Bronchial epithelial cell (primary cell): ENCODE measurements around the gene FBXO31. TPM values are rescaled to one million over a fixed set of nuclear protein-coding genes. Genes with fewer than 3 reads are reported as not detected.
A peak's percentile ranks its signal among the peaks of the same experiment; 100 is the strongest.

Experiments used
- DNase-seq: peaks from one replicate; pipeline ENCODE4 v3.0.0-alpha.2; 2010; ENCODE audit warnings: low read depth
- FAIRE-seq: peaks from 2 replicates; lab custom pipeline; 2011; peaks lifted over from hg19 to GRCh38; lab: Jason Lieb, UNC
- H3K27me3 ChIP-seq: 2 replicates; pipeline ENCODE4 v1.5.1; 2011; ENCODE audit warnings: low read length; ENCODE audit not compliant: control insufficient read depth, insufficient read depth
- H3K36me3 ChIP-seq: 2 replicates; pipeline ENCODE4 v1.5.1; 2011; ENCODE audit warnings: low read length; ENCODE audit not compliant: control insufficient read depth, insufficient read depth
- H3K4me3 ChIP-seq: 2 replicates; pipeline ENCODE4 v1.5.1; 2011; ENCODE audit warnings: mild to moderate bottlenecking, low read depth, low read length, control low read depth
- total RNA-seq: library from RNA; depleted of rRNA; stranded (reverse); fragments of >200 nt; gene quantifications from 2 replicates; pipeline ENCODE4 v1.2.1, GENCODE V29; 2014
- TF ChIP-seq, protein P1 (sequence below): IDR thresholded peaks from 2 replicates; pipeline ENCODE4 v1.5.1; 2011; ENCODE audit warnings: mild to moderate bottlenecking, moderate library complexity, low read length, control low read depth, inconsistent platforms; ENCODE audit not compliant: insufficient read depth, severe bottlenecking

Gene FBXO31
- total RNA-seq, 1 donor from 2014 or later, result 24.7 TPM

DNA sequence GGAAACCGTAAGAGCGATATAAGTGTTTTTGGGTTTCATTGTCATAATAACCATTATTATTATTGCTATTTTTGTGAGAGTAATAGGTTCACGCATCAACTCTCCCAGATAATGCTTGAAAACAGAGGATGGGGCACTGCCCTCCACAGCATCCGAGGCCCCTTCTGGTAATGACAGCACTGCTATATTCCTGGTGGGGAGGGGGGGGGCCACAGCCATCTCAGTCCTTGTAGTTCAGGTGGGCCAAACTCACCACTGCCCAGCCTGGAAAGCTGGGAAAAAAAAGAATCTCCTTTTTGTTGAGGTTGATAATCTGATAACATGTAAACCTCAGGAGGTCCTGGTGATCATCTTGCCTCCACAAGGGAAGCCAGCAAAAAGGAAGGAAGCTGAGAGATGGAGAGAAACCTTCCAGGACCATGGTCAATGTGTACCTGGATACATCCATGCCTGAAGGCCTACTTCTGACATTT, 67.1 kb downstream of the FBXO31 start:
- peak overlapping the region; percentile 71 for H3K4me3 ChIP-seq
- no peak for DNase-seq
- no peaks in the 10 kb centered on the region for H3K27me3 ChIP-seq
- no peaks in the 10 kb centered on the region for H3K36me3 ChIP-seq
- no peak for FAIRE-seq
- TF ChIP-seq, protein P1, sequence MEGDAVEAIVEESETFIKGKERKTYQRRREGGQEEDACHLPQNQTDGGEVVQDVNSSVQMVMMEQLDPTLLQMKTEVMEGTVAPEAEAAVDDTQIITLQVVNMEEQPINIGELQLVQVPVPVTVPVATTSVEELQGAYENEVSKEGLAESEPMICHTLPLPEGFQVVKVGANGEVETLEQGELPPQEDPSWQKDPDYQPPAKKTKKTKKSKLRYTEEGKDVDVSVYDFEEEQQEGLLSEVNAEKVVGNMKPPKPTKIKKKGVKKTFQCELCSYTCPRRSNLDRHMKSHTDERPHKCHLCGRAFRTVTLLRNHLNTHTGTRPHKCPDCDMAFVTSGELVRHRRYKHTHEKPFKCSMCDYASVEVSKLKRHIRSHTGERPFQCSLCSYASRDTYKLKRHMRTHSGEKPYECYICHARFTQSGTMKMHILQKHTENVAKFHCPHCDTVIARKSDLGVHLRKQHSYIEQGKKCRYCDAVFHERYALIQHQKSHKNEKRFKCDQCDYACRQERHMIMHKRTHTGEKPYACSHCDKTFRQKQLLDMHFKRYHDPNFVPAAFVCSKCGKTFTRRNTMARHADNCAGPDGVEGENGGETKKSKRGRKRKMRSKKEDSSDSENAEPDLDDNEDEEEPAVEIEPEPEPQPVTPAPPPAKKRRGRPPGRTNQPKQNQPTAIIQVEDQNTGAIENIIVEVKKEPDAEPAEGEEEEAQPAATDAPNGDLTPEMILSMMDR, result no peak

DNA sequence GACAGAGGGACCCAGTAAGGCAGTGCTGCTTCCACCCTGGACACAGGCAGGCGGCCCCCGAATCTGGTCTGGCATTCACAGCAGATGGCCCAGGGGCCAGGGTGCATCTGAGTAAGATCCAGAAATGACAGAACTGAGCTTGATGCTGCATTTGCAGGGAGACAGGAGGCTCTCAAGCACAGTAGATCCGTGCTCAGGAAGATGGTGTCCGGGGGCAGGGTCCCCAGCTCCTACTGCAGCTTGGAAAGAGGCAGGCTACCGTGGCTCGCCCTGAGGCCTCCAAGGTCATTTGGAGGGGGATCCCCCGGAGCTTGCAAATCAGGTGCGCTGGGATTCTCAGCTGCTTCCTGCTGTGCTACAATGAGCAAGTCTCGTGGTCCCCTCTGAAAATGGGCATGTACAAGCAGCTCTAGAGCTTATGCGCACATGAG, 68.6 kb downstream of the FBXO31 start:
- H3K4me3 ChIP-seq, result no peak overlapping the region
- DNase-seq (no peak), FAIRE-seq (no peak)
- TF ChIP-seq, protein P1, result no peak
- no peaks in the 10 kb centered on the region for H3K27me3 ChIP-seq
- no peaks in the 10 kb centered on the region for H3K36me3 ChIP-seq

- FAIRE-seq (no peak), DNase-seq (no peak)
- Histone ChIP-seq H3K4me3 (no peak overlapping the region), H3K36me3 (no peaks in the 10 kb centered on the region), H3K27me3 (no peaks in the 10 kb centered on the region)
- TF ChIP-seq, protein P1, result no peak
These were observed 71.6 kb downstream of the FBXO31 start for GRCh38 chr16:87312008-87312407.

- Histone ChIP-seq H3K4me3 (no peak overlapping the region), H3K27me3 (no peaks in the 10 kb centered on the region), H3K36me3 (no peaks in the 10 kb centered on the region)
- TF ChIP-seq, protein P1, result no peak
- FAIRE-seq (no peak), DNase-seq (no peak)
These were observed 72.2 kb downstream of the FBXO31 start for GRCh38 chr16:87311387-87311786.

GRCh38 chr16:87310610-87311009, 73.0 kb downstream of the FBXO31 start:
- Histone ChIP-seq H3K36me3 (no peaks in the 10 kb centered on the region), H3K27me3 (no peaks in the 10 kb centered on the region), H3K4me3 (no peak overlapping the region)
- TF ChIP-seq, protein P1, result no peak
- FAIRE-seq (no peak), DNase-seq (no peak)
